Limb (tissue), 2 donors: ENCODE data around the gene ABR.

ENCODE experiments used
- DNase-seq, 2 donors: peaks; one replicate each; pipeline ENCODE4 v3.0.0-alpha.2; 2016; ENCODE audit errors: extremely low spot score in 2 of 2

ABR gene

GRCh38 chr17:1034652-1035210 is 145.1 kb downstream of the ABR start:
- DNase-seq, result no peak

GRCh38 chr17:1033503-1033902 is 146.3 kb downstream of the ABR start:
- no peak for DNase-seq

- no peak for DNase-seq
These were observed 147.4 kb downstream of the ABR start for GRCh38 chr17:1032391-1032790.

- DNase-seq, result peak; percentile 78 to 85
These were observed 148.1 kb downstream of the ABR start for GRCh38 chr17:1031711-1032110.

GRCh38 chr17:1030684-1031532 is 148.9 kb downstream of the ABR start:
- DNase-seq, result no peak

GRCh38 chr17:1029922-1030644 is 149.7 kb downstream of the ABR start:
- DNase-seq, result no peak

GRCh38 chr17:1029196-1029921 is 150.4 kb downstream of the ABR start:
- DNase-seq, result no peak

- DNase-seq, result no peak
These were observed 152.7 kb downstream of the ABR start for GRCh38 chr17:1027044-1027443.

GRCh38 chr17:1026599-1026975 is 153.2 kb downstream of the ABR start:
- no peak for DNase-seq

- DNase-seq, result no peak
These were observed 153.8 kb downstream of the ABR start for GRCh38 chr17:1025733-1026598.

GRCh38 chr17:1024076-1024475 is 155.7 kb downstream of the ABR start:
- no peak for DNase-seq

- no peak for DNase-seq
These were observed 157.3 kb downstream of the ABR start for GRCh38 chr17:1022278-1023024.

GRCh38 chr17:1021147-1021546 is 158.6 kb downstream of the ABR start:
- no peak for DNase-seq

- no peak for DNase-seq
These were observed 160.3 kb downstream of the ABR start for GRCh38 chr17:1019451-1019850.

GRCh38 chr17:1018547-1018946 is 161.2 kb downstream of the ABR start:
- DNase-seq, result no peak

- no peak for DNase-seq
These were observed 166.1 kb downstream of the ABR start for GRCh38 chr17:1013729-1014090.

- no peak for DNase-seq
These were observed 166.7 kb downstream of the ABR start for GRCh38 chr17:1012823-1013728.

GRCh38 chr17:1011760-1012735 is 167.7 kb downstream of the ABR start:
- DNase-seq, result no peak
